Suppressor macrophage (primary cell): ENCODE data around the gene FBN2.
A peak's percentile ranks its signal among the peaks of the same experiment; 100 is the strongest.
"Not testable (repeated sequence)": the region's sequence is repeated elsewhere in the genome, so short reads cannot be mapped to it uniquely, and the experiment has no call there.

Source experiments
- DNase-seq, 4 experiments: peaks; one replicate each; pipeline ENCODE4 v3.0.0-alpha.2; 2020 to 2022

Gene FBN2

GRCh38 chr5:128534726-128535125 lies 3.3 kb downstream of the FBN2 start:
- DNase-seq, result no peak

- no peak for DNase-seq
Measured at GRCh38 chr5:128532776-128533175, 5.3 kb downstream of the FBN2 start.

GRCh38 chr5:128532127-128532526 lies 5.9 kb downstream of the FBN2 start:
- DNase-seq, result no peak

GRCh38 chr5:128528637-128529255 lies 9.3 kb downstream of the FBN2 start:
- DNase-seq, result peak; percentile 38 to 69 (median 52)

GRCh38 chr5:128528126-128528525 lies 9.9 kb downstream of the FBN2 start:
- DNase-seq, result no peak

GRCh38 chr5:128527077-128527476 lies 11.0 kb downstream of the FBN2 start:
- DNase-seq, result no peak

- DNase-seq, result peak in 1 of 4 experiments; percentile 14
Measured at GRCh38 chr5:128522336-128522735, 15.7 kb downstream of the FBN2 start.

- no peak for DNase-seq
Measured at GRCh38 chr5:128519827-128520226, 18.2 kb downstream of the FBN2 start.

- no peak for DNase-seq
Measured at GRCh38 chr5:128516978-128517377, 21.1 kb downstream of the FBN2 start.

- DNase-seq, result no peak
Measured at GRCh38 chr5:128513806-128514205, 24.2 kb downstream of the FBN2 start.

- no peak for DNase-seq
Measured at GRCh38 chr5:128512894-128513293, 25.2 kb downstream of the FBN2 start.

GRCh38 chr5:128506643-128507042 lies 31.4 kb downstream of the FBN2 start:
- no peak for DNase-seq

- DNase-seq, result not testable (repeated sequence)
Measured at GRCh38 chr5:128503727-128504126, 34.3 kb downstream of the FBN2 start.

- peak; percentile 31 to 75 (median 64) for DNase-seq
Measured at GRCh38 chr5:128498844-128499455, 39.1 kb downstream of the FBN2 start.

GRCh38 chr5:128494516-128494915 lies 43.5 kb downstream of the FBN2 start:
- no peak for DNase-seq

GRCh38 chr5:128493657-128494329 lies 44.3 kb downstream of the FBN2 start:
- no peak for DNase-seq

- DNase-seq, result peak in 3 of 4 experiments; percentile 6 to 26 (median 11)
Measured at GRCh38 chr5:128491291-128491690, 46.8 kb downstream of the FBN2 start.

GRCh38 chr5:128490761-128491160 lies 47.3 kb downstream of the FBN2 start:
- DNase-seq, result no peak

- no peak for DNase-seq
Measured at GRCh38 chr5:128487041-128487440, 51.0 kb downstream of the FBN2 start.

GRCh38 chr5:128483738-128484137 lies 54.3 kb downstream of the FBN2 start:
- no peak for DNase-seq

- DNase-seq, result no peak
Measured at GRCh38 chr5:128480906-128481633, 57.0 kb downstream of the FBN2 start.

GRCh38 chr5:128480158-128480557 lies 57.9 kb downstream of the FBN2 start:
- DNase-seq, result no peak
